Measurements from ENCODE around the gene B3GNT5. TPM values are rescaled to one million over a fixed set of nuclear protein-coding genes. Genes with fewer than 3 reads are reported as not detected.

Gene B3GNT5
- total and polyA plus RNA-seq, 10 of the 15 experiments (the other 5 are each of a cell fraction or from before 2014, with no cell fraction given) = 0.24 to 1.1 (median 0.48) TPM

- ChIA-PET SMC1A (ENCODE audit: uncharacterized antibody, unreplicated experiment) (no interaction called here), CTCF (no interaction called here), POLR2A (interaction anchor here (0.6 kb wide), 1 partner anchor 35 kb away, joined by 4 read pairs; no protein-coding TSS in a partner anchor), RAD21 (ENCODE audit: unreplicated experiment) (interaction anchor here (0.6 kb wide), 1 partner anchor 38 kb away, joined by 3 read pairs; no protein-coding TSS in a partner anchor)
- DNase-seq (ENCODE audit: low read depth, low spot score) (no peak), FAIRE-seq (no peak), ATAC-seq (no peak)
- Histone ChIP-seq H3K79me2 (ENCODE audit: control insufficient read depth, insufficient read depth, low read length) (no peaks in the 10 kb centered on the region), H3K4me2 (ENCODE audit: control insufficient read depth, insufficient read depth) (no peak overlapping the region), H3K36me3 (ENCODE audit: control insufficient read depth in 2 of 2, insufficient read depth in 2 of 2, low read length in 1 of 2) (no peaks in the 10 kb centered on the region), H2AFZ (ENCODE audit: control insufficient read depth, low read depth, low read length) (no peak overlapping the region), H3K9me3 (replicated peaks; ENCODE audit: control insufficient read depth, insufficient read depth, low read length) (no peaks in the 10 kb centered on the region), H3K9ac (ENCODE audit: control insufficient read depth, insufficient read depth, low read length) (no peak overlapping the region), H3K4me1 (ENCODE audit: control insufficient read depth, insufficient read depth, low read length) (no peaks in the 10 kb centered on the region), H3K4me3 (no peak overlapping the region), H3K27ac (ENCODE audit: control insufficient read depth, insufficient read depth) (no peak overlapping the region), H4K20me1 (ENCODE audit: control insufficient read depth, insufficient read depth) (no peaks in the 10 kb centered on the region), H3K27me3 (replicated peaks in 1 of 2; ENCODE audit: control insufficient read depth in 2 of 2, insufficient read depth in 2 of 2, low read length in 1 of 2) (peaks cover 0 to 3% of the 10 kb centered on the region in 2 experiments; a peak in 2 of 4 replicates)
- intact Hi-C loops (cut with micrococcal nuclease; ENCODE audit: unreplicated experiment) (no loop called here), in situ Hi-C loops (cut with MboI) (no loop called here)
- WGBS (ENCODE audit: insufficient coverage, insufficient replicate concordance, low lambda C conversion rate, missing lambda C conversion rate) = 64% methylated on average over 5 of the region's 5 CpGs
- TF ChIP-seq SRF (IDR thresholded peaks at IDR 0.05; ENCODE audit: low read depth in 2 of 2, low read length in 2 of 2) (no peak), NR2C1 (IDR thresholded peaks at IDR 0.05) (no peak), POLR2AphosphoS5 (IDR thresholded peaks at IDR 0.05; ENCODE audit: low read length) (no peak), ZNF592 (IDR thresholded peaks at IDR 0.05) (no peak)
- BruUV-seq (replicated peaks) = no TSS peak
Observed at GRCh38 chr3:183268366-183268765, 15.3 kb downstream of the B3GNT5 start.
